Uterus (tissue), 2 donors: ENCODE data around the gene EML1.

ENCODE experiments used
- POLR2A ChIP-seq, 2 donors: fragments of 450-650 bp; IDR thresholded peaks; one replicate each; pipeline ENCODE4 v1.6.1; 2016; ENCODE audit warnings: antibody characterized with exemption in 2 of 2, mild to moderate bottlenecking in 1 of 2, moderate library complexity in 1 of 2
- TF ChIP-seq, protein P1 (sequence below), 4 experiments: fragments of 200-600 bp in 2 of 4; fragments of 450-650 bp in 2 of 4; sonication (generic) in 2 of 4; IDR thresholded peaks; one replicate each; pipeline ENCODE4 v1.5.1; 2016 to 2019; ENCODE audit warnings: antibody characterized with exemption in 4 of 4, mild to moderate bottlenecking in 2 of 4, moderate library complexity in 1 of 4

- TF ChIP-seq POLR2A (IDR thresholded peaks at IDR 0.05) = no peak
- TF ChIP-seq, protein P1, sequence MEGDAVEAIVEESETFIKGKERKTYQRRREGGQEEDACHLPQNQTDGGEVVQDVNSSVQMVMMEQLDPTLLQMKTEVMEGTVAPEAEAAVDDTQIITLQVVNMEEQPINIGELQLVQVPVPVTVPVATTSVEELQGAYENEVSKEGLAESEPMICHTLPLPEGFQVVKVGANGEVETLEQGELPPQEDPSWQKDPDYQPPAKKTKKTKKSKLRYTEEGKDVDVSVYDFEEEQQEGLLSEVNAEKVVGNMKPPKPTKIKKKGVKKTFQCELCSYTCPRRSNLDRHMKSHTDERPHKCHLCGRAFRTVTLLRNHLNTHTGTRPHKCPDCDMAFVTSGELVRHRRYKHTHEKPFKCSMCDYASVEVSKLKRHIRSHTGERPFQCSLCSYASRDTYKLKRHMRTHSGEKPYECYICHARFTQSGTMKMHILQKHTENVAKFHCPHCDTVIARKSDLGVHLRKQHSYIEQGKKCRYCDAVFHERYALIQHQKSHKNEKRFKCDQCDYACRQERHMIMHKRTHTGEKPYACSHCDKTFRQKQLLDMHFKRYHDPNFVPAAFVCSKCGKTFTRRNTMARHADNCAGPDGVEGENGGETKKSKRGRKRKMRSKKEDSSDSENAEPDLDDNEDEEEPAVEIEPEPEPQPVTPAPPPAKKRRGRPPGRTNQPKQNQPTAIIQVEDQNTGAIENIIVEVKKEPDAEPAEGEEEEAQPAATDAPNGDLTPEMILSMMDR (IDR thresholded peaks at IDR 0.05) = no peak
Observed at GRCh38 chr14:99756796-99757195, 36.4 kb upstream of the EML1 start.
